GM19351 (cell line): ENCODE measurements around the gene SERPINF2.
"Not testable (repeated sequence)": the region's sequence is repeated elsewhere in the genome, so short reads cannot be mapped to it uniquely, and the experiment has no call there.

Experiments
- ATAC-seq: cut with Tn5 transposase; IDR thresholded peaks from one replicate; pipeline ENCODE4 v1.9.1; 2021; ENCODE audit warnings: mild to moderate bottlenecking, moderate library complexity; ENCODE audit not compliant: unreplicated experiment

SERPINF2 gene

GRCh38 chr17:1716076-1716911 lies 26.4 kb upstream of the SERPINF2 start:
- peak; percentile 71 for ATAC-seq

- ATAC-seq, result peak; percentile 44
Measured at GRCh38 chr17:1716912-1717695, 25.6 kb upstream of the SERPINF2 start.

GRCh38 chr17:1718362-1719165 lies 24.1 kb upstream of the SERPINF2 start:
- ATAC-seq, result no peak

GRCh38 chr17:1720856-1721386 lies 21.8 kb upstream of the SERPINF2 start:
- no peak for ATAC-seq

GRCh38 chr17:1722022-1722421 lies 20.6 kb upstream of the SERPINF2 start:
- ATAC-seq, result not testable (repeated sequence)

GRCh38 chr17:1724351-1724868 lies 18.3 kb upstream of the SERPINF2 start, which contains the start of gene WDR81:
Gene WDR81, plus strand, starts transcription at chr17:1724704. Its CDS starts 256 bp downstream, at chr17:1724960.
- ATAC-seq, result peak; percentile 60

- peak; percentile 33 for ATAC-seq
Measured at GRCh38 chr17:1724869-1725641, 17.6 kb upstream of the SERPINF2 start.

- no peak for ATAC-seq
Measured at GRCh38 chr17:1725642-1726511, 16.8 kb upstream of the SERPINF2 start.

- ATAC-seq, result no peak
Measured at GRCh38 chr17:1726626-1727257, 15.9 kb upstream of the SERPINF2 start.

- ATAC-seq, result no peak
Measured at GRCh38 chr17:1727258-1727789, 15.3 kb upstream of the SERPINF2 start.

- ATAC-seq, result no peak
Measured at GRCh38 chr17:1727876-1728630, 14.6 kb upstream of the SERPINF2 start.

GRCh38 chr17:1729966-1730325 lies 12.7 kb upstream of the SERPINF2 start:
- no peak for ATAC-seq

- no peak for ATAC-seq
Measured at GRCh38 chr17:1730326-1731193, 12.1 kb upstream of the SERPINF2 start.

- ATAC-seq, result no peak
Measured at GRCh38 chr17:1731194-1731506, 11.5 kb upstream of the SERPINF2 start.

- no peak for ATAC-seq
Measured at GRCh38 chr17:1732241-1732832, 10.3 kb upstream of the SERPINF2 start.

- no peak for ATAC-seq
Measured at GRCh38 chr17:1732833-1733321, 9.8 kb upstream of the SERPINF2 start.
